ENCODE measurements around the gene OTOF. TPM values are rescaled to one million over a fixed set of nuclear protein-coding genes. Genes with fewer than 3 reads are reported as not detected.

OTOF gene
- total and polyA plus RNA-seq, 8 donors = 0.06 to 3.6 (median 0.29) TPM; not detected in 3

DNA sequence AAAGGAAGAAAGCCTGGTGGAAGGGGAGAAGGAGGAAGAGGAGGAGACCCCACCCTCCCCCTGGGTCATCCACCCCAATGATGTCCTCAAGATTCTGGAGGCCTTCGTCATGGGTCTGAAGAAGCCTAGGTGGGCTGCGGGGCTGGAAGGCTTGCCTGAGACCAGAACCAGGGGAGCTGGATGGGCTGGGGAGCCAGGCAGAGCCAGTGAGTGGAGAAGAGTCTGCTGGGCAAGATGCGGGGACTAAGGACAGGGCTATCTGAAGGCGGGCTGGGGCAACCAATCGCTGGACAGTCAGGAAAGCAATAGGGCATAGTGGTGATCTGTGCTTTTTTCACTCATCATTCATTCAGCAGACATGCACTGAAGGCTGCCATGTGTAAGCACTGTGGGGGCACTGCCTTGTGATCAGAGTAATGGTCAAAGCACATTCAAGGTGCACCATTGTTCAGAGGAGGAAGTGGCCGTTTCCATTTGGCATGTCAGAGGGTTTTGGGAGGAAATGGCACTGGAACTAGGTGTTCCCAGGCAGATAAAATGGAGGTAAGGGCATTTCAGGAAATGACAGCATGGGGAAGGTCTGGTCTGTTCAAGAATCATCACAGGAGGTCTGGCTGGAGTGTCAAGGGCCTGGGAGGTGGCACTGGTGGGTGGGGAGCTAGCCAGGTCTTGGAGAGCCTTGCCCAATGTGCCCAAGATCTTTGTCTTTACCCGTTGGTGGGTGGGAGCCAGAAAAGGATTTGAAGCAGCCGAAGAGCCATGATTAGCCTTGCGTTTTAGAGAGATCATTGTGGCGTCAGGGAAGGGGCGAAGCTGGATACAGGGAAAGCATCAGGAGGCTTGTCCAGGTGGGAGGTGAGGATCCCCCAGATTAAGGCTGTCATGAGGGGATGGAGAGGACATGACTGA lies 24.2 kb downstream of the OTOF start:
- H3K36me3 ChIP-seq = no peaks in the 10 kb centered on the region

DNA sequence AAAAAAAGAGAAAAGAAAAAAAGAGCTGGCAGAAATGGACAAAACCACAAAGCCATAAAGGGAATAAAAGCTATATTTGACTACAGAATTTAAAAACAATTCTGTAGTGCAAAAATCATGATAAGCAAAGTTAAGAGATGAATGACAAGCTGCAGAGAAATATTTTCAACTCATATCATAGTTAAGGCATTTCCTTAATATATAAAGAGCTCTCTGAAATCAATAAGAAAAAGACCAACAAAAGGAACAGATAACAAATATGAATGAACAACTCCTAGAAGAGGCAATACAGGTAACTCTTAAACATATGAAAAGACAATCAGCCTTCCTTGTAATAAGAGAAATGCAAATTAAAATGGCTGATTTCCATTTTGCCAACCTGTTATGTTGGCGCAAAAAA lies 26.2 kb downstream of the OTOF start:
- no peak overlapping the region for H3K4me3 ChIP-seq
- H3K27me3 ChIP-seq = no peaks in the 10 kb centered on the region
- WGBS, 5 donors = 91 to 100% (median 95%) methylated on average over 1 of the region's 1 CpG
- TF ChIP-seq POLR2AphosphoS5 (IDR thresholded peaks at IDR 0.05) (no peak), EP300 (IDR thresholded peaks at IDR 0.05) (no peak), POLR2A (IDR thresholded peaks at IDR 0.05) (no peak)
- TF ChIP-seq, protein P1, sequence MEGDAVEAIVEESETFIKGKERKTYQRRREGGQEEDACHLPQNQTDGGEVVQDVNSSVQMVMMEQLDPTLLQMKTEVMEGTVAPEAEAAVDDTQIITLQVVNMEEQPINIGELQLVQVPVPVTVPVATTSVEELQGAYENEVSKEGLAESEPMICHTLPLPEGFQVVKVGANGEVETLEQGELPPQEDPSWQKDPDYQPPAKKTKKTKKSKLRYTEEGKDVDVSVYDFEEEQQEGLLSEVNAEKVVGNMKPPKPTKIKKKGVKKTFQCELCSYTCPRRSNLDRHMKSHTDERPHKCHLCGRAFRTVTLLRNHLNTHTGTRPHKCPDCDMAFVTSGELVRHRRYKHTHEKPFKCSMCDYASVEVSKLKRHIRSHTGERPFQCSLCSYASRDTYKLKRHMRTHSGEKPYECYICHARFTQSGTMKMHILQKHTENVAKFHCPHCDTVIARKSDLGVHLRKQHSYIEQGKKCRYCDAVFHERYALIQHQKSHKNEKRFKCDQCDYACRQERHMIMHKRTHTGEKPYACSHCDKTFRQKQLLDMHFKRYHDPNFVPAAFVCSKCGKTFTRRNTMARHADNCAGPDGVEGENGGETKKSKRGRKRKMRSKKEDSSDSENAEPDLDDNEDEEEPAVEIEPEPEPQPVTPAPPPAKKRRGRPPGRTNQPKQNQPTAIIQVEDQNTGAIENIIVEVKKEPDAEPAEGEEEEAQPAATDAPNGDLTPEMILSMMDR (IDR thresholded peaks at IDR 0.05) = no peak
- no peaks in the 10 kb centered on the region for H3K36me3 ChIP-seq
- H3K9me3 ChIP-seq = no peaks in the 10 kb centered on the region
- DNase-seq = no peak
- intact Hi-C loops (cut with DNase I; ENCODE audit: low total_unique reads) = no loop called here
- H3K27ac ChIP-seq = no peak overlapping the region
- peaks cover 0 to 21% (median 13%) of the 10 kb centered on the region in 4 donors for H3K4me1 ChIP-seq

More for the DNA sequence above, 24.2 kb downstream of the OTOF start:
- 81 to 91% (median 86%) methylated on average over 11 of the region's 11 CpGs for WGBS, 5 donors
- no peaks in the 10 kb centered on the region for H3K9me3 ChIP-seq
- no peaks in the 10 kb centered on the region for H3K27me3 ChIP-seq
- H3K4me3 ChIP-seq = no peak overlapping the region
- H3K27ac ChIP-seq = no peak overlapping the region
- peaks cover 0 to 36% (median 16%) of the 10 kb centered on the region in 4 donors for H3K4me1 ChIP-seq
- no peak for DNase-seq
- intact Hi-C loops (cut with DNase I; ENCODE audit: low total_unique reads) = no loop called here
- TF ChIP-seq POLR2AphosphoS5 (IDR thresholded peaks at IDR 0.05) (no peak), EP300 (IDR thresholded peaks at IDR 0.05) (no peak), POLR2A (IDR thresholded peaks at IDR 0.05) (no peak)
- TF ChIP-seq, protein P1 (IDR thresholded peaks at IDR 0.05) = no peak

DNA sequence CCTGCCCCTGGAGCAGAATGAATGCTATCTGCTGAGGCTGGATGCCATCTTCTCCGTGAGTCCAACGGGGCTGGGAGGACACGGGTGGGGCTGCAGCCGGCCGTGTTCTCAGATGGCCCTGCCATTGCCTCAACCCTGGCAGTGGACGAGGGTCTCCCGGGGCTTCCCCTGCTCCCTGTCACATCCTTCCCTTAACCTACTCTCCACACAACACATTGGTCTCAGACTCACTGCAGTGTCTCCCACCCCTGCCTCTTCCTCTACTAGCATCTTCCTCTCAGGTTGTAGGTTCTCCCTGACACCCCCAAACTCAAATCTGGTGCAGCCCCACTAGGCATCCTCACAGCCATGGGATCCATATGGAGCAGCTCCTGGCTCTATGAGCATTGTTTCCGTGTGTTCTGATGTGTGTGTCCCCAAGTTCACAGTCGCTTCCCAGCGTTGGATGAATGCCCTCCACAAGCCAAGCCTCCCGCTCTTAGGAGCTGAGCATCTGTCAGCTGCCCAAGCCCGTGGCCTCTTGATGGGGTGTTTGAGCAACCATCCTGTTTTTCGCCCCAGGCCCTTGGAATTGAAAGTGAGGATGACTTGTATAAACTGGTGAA lies 27.8 kb downstream of the OTOF start:
- WGBS, 5 donors = 82 to 90% (median 90%) methylated on average over 13 of the region's 13 CpGs
- TF ChIP-seq EP300 (IDR thresholded peaks at IDR 0.05) (no peak), POLR2A (IDR thresholded peaks at IDR 0.05) (no peak), POLR2AphosphoS5 (IDR thresholded peaks at IDR 0.05) (no peak)
- TF ChIP-seq, protein P1 (IDR thresholded peaks at IDR 0.05) = no peak
- intact Hi-C loops (cut with DNase I; ENCODE audit: low total_unique reads) = no loop called here

DNA sequence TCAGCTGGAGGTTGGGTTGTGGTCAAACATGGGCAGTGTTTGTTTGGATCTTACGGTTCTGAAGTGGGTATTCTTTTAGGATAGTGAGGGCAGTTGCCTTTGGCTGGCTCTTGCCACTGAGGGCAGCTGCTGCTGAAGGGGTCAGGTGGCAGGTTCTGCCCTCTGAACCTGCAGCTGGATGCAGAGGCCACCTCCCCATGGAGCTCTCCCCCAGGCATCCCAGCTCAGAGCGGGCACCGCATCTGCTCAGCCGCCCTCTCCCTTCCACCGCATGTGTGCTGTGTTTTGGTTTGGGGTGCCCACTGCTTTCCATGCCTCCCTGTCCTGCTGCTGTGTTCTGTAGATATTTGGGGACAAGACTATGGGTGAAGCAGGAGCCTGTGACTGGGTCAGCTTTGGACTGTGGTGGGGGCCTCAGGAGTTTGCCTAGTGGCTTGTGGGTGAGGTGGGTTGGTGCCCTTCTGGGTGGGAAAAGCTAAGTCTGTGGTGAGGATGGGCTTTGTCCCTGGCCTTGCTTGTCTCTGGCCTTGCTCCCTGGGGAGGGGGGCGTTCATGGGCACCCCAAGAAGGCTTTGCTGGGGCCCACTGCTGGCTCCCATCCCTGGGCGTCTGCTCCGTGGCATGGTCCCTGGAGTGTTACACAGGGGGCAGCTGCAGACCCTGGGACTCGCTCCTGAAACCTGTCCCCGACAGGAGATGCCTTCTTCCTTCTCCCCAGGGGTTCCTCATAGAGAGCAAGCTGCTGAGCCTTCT lies 28.5 kb downstream of the OTOF start:
- intact Hi-C loops (cut with DNase I; ENCODE audit: low total_unique reads) = no loop called here
- TF ChIP-seq POLR2A (IDR thresholded peaks at IDR 0.05) (no peak), EP300 (IDR thresholded peaks at IDR 0.05) (no peak), POLR2AphosphoS5 (IDR thresholded peaks at IDR 0.05) (no peak)
- TF ChIP-seq, protein P1 (IDR thresholded peaks at IDR 0.05) = no peak

More for the DNA sequence above, 27.8 kb downstream of the OTOF start:
- H3K27me3 ChIP-seq = no peaks in the 10 kb centered on the region
- peaks cover 0 to 5% (median 4%) of the 10 kb centered on the region in 4 donors for H3K4me1 ChIP-seq
- no peak overlapping the region for H3K4me3 ChIP-seq
- no peaks in the 10 kb centered on the region for H3K9me3 ChIP-seq
- no peak overlapping the region for H3K27ac ChIP-seq
- H3K36me3 ChIP-seq = no peaks in the 10 kb centered on the region
- no peak for DNase-seq

More for the DNA sequence above, 28.5 kb downstream of the OTOF start:
- H3K36me3 ChIP-seq = no peaks in the 10 kb centered on the region
- H3K27me3 ChIP-seq = no peaks in the 10 kb centered on the region
- no peaks in the 10 kb centered on the region for H3K9me3 ChIP-seq
- H3K4me1 ChIP-seq = no peaks in the 10 kb centered on the region
- H3K27ac ChIP-seq = no peak overlapping the region
- DNase-seq = no peak
- 87 to 97% (median 89%) methylated on average over 7 to 10 of the region's 10 CpGs for WGBS, 5 donors
- H3K4me3 ChIP-seq = no peak overlapping the region

All from stomach (tissue), 9 donors.